Fibroblast of pulmonary artery (primary cell): ENCODE measurements around the gene VTI1A.
A peak's percentile ranks its signal among the peaks of the same experiment; 100 is the strongest.

Experiments used
- DNase-seq: peaks from one replicate; pipeline ENCODE4 v3.0.0-alpha.2; 2010; ENCODE audit warnings: low read depth
- H3K4me3 ChIP-seq: replicated peaks from 2 replicates; pipeline ENCODE4 v1.5.1; 2011; ENCODE audit warnings: low read depth, mild to moderate bottlenecking, control low read depth, low read length, moderate library complexity
- CTCF ChIP-seq: IDR thresholded peaks from 2 replicates; pipeline ENCODE4 v1.5.1; 2011; ENCODE audit warnings: mild to moderate bottlenecking, control low read depth, low read length, inconsistent platforms; ENCODE audit errors: missing control alignments

Gene VTI1A

GRCh38 chr10:112675560-112676083 is 228.6 kb downstream of the VTI1A start:
- no peak for TF ChIP-seq CTCF

GRCh38 chr10:112677689-112678088 is 230.7 kb downstream of the VTI1A start:
- peak; percentile 12 for DNase-seq
- no peak for TF ChIP-seq CTCF
- no peak overlapping the region for H3K4me3 ChIP-seq

More at GRCh38 chr10:112675560-112676083, 228.6 kb downstream of the VTI1A start:
- no peak overlapping the region for H3K4me3 ChIP-seq
- DNase-seq: no peak

- no peak for DNase-seq
- H3K4me3 ChIP-seq: no peak overlapping the region
- TF ChIP-seq CTCF: no peak
These were observed 231.6 kb downstream of the VTI1A start for GRCh38 chr10:112678581-112678980.

GRCh38 chr10:112678987-112679386 is 232.0 kb downstream of the VTI1A start:
- H3K4me3 ChIP-seq: no peak overlapping the region
- no peak for DNase-seq
- TF ChIP-seq CTCF: no peak

GRCh38 chr10:112679392-112679791 is 232.4 kb downstream of the VTI1A start:
- TF ChIP-seq CTCF: no peak
- H3K4me3 ChIP-seq: no peak overlapping the region
- no peak for DNase-seq

GRCh38 chr10:112680586-112680985 is 233.6 kb downstream of the VTI1A start:
- H3K4me3 ChIP-seq: no peak overlapping the region
- no peak for TF ChIP-seq CTCF
- no peak for DNase-seq

- no peak for TF ChIP-seq CTCF
- DNase-seq: peak; percentile 61
- H3K4me3 ChIP-seq: no peak overlapping the region
These were observed 240.6 kb downstream of the VTI1A start for GRCh38 chr10:112687647-112688046.
